ENCODE measurements around the gene SH3GL2.

DNA sequence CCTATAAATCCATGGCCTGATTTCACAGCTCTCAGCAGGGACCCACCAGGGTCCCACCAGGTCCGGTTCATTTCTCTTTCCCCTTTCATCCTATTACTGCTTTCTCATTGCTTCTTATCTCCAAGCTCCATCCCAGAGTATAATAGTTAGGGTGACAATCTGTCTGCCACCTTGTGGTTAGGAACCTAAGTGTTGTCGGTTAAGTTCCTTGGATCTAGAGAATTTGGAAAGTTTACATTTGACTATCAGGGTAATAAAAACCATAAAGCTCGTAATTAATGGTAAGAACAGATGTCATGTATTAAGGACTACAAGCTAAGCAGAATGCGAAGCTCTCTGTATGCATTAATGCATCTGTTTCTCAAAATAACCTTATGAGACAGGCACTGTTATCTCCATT, 259.1 kb downstream of the SH3GL2 start:
- TF ChIP-seq, protein P1, sequence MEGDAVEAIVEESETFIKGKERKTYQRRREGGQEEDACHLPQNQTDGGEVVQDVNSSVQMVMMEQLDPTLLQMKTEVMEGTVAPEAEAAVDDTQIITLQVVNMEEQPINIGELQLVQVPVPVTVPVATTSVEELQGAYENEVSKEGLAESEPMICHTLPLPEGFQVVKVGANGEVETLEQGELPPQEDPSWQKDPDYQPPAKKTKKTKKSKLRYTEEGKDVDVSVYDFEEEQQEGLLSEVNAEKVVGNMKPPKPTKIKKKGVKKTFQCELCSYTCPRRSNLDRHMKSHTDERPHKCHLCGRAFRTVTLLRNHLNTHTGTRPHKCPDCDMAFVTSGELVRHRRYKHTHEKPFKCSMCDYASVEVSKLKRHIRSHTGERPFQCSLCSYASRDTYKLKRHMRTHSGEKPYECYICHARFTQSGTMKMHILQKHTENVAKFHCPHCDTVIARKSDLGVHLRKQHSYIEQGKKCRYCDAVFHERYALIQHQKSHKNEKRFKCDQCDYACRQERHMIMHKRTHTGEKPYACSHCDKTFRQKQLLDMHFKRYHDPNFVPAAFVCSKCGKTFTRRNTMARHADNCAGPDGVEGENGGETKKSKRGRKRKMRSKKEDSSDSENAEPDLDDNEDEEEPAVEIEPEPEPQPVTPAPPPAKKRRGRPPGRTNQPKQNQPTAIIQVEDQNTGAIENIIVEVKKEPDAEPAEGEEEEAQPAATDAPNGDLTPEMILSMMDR (conservative IDR thresholded peaks at IDR 0.05): peak; percentile 33
- TF ChIP-seq ZFX (IDR thresholded peaks at IDR 0.05): no peak

Data from C4-2B (cell line).